HUES64 (cell line): ENCODE data around the gene ABHD1.
A peak's percentile ranks its signal among the peaks of the same experiment; 100 is the strongest.
"Not testable (repeated sequence)": the region's sequence is repeated elsewhere in the genome, so short reads cannot be mapped to it uniquely, and the experiment has no call there.

Source experiments
- H3K27ac ChIP-seq: 2 replicates; pipeline ENCODE4 v1.7.0; 2013; ENCODE audit warnings: low read depth, low read length, inconsistent platforms
- H3K27me3 ChIP-seq: 2 replicates; pipeline ENCODE4 v1.6.1; 2013; ENCODE audit warnings: mild to moderate bottlenecking, low read length; ENCODE audit not compliant: insufficient read depth
- H3K36me3 ChIP-seq: 2 replicates; pipeline ENCODE4 v1.6.1; 2013; ENCODE audit warnings: mild to moderate bottlenecking, low read length; ENCODE audit not compliant: insufficient read depth
- H3K4me1 ChIP-seq: 2 replicates; pipeline ENCODE4 v1.6.1; 2013; ENCODE audit warnings: mild to moderate bottlenecking, low read length, moderate library complexity; ENCODE audit not compliant: insufficient read depth
- H3K4me3 ChIP-seq: 2 replicates; pipeline ENCODE4 v1.5.1; 2013; ENCODE audit warnings: mild to moderate bottlenecking, low read length, moderate library complexity
- H3K9ac ChIP-seq: 2 replicates; pipeline ENCODE4 v1.6.1; 2013; ENCODE audit warnings: mild to moderate bottlenecking, low read depth, low read length
- H3K9me3 ChIP-seq: 2 replicates; pipeline ENCODE4 v1.6.1; 2013; ENCODE audit warnings: low read depth, low read length; ENCODE audit not compliant: insufficient read depth
- WGBS: fragments of 150-250, 120-280 bp; methylation state at CpG from one replicate; pipeline ENCODE4 v1.1.7; 2013; ENCODE audit warnings: missing lambda C conversion rate; 5-methylcytosine and 5-hydroxymethylcytosine counted together

Gene ABHD1

DNA sequence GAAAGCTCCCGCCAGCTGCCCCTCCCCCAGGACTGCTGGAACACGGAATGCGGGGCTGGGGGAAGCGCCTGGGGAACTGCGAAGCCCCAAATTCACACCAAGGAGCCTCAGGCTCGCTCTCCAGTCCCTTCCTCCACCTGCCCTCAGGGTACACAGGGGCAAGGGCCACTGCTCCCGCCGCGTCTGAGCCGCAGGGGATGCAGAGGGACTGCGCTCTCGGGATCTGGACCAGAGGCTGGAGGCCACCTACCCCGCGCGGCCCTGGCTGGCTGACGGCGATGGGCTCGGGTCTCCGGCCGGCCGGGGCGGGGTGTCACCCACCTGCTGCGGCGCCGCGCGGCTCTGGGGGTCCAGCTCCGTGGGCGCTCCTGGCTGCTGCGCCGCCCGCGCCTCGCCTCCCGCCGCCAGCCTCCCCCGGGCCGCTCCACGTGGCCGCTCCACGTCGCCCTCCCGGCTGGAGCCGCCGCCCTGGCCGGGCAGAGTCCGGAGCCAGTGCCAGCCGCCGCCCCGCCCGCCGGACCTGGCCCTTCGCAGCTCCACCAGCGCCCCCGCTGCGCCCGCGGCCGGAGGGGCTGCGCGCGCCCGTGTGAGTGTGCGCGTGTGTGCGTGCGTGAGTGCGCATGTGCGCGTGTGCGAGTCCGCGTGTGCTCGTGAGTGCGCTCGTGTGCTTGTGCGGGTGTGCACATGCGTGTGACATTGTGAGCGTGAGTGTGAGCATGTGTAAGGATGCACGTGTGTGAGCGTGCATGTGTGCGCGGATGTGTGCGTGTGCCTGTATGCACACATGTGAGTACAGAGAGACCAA is 4.9 kb upstream of the ABHD1 start, which contains the start of gene CGREF1:
CGREF1 (minus strand) TSS at position 604 of the 805 bp plus-strand sequence. CDS start 14,762 bp downstream, outside the sequence.
- 9% methylated on average over 84 of the region's 84 CpGs for WGBS
- no peaks in the 10 kb centered on the region for H3K9me3 ChIP-seq
- no peak within 1 kb of the TSS for H3K27ac ChIP-seq
- peak within 1 kb of the TSS; percentile 57 for H3K4me3 ChIP-seq
- peak within 1 kb of the TSS; percentile 49 for H3K9ac ChIP-seq
- H3K27me3 ChIP-seq: peaks cover 68% of the 10 kb centered on the region
- H3K36me3 ChIP-seq: no peaks in the 10 kb centered on the region
- H3K4me1 ChIP-seq: no peaks in the 10 kb centered on the region

DNA sequence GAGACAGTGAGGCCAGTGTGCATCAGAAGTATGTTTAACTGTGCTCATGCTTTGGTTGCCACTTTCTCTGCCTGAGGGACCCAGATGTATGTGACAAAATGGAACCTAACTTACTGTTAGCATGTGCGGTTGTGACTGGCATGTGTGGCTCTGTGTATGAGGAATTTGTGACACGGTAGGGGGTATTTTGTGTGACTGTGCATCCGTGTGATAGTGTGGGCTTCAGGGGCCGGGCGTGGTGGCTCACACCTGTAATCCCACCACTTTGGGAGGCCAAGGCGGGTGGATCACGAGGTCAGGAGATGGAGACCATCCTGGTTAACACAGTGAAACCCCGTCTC is 4.3 kb upstream of the ABHD1 start:
- not testable (repeated sequence) for H3K4me1 ChIP-seq, H3K27ac ChIP-seq, H3K9me3 ChIP-seq, H3K36me3 ChIP-seq
- peak overlapping the region; percentile 57 for H3K4me3 ChIP-seq
- H3K27me3 ChIP-seq: peaks cover 74% of the 10 kb centered on the region
- WGBS: 78% methylated on average over 8 of the region's 8 CpGs
- H3K9ac ChIP-seq: peak overlapping the region; percentile 49; the same call in 1 of the 2 replicates

DNA sequence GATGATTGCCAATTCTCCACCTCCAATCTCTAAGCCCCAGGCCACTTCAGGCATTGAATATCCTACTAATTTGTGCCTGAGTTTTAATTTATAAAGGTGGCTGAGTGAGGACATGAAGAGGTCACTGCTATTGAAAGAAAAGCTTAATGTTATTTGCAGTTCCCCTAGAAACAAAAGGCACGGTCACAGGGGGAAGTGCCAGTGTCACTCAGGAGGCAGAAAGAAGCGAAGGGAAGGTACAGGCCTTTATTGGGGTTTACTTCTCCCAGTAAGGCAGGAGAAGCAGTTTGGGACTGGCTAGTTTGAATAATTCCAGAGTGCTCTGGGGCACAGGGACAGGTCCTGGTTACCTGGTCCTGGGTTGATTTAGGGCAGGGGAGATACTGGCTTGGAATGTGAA is 1.7 kb upstream of the ABHD1 start:
- Histone ChIP-seq H3K9ac (no peak overlapping the region), H3K4me1 (no peaks in the 10 kb centered on the region), H3K4me3 (no peak overlapping the region), H3K27ac (no peak overlapping the region), H3K27me3 (peaks cover 77% of the 10 kb centered on the region), H3K36me3 (no peaks in the 10 kb centered on the region), H3K9me3 (no peaks in the 10 kb centered on the region)
- 71% methylated on average over 2 of the region's 2 CpGs for WGBS

DNA sequence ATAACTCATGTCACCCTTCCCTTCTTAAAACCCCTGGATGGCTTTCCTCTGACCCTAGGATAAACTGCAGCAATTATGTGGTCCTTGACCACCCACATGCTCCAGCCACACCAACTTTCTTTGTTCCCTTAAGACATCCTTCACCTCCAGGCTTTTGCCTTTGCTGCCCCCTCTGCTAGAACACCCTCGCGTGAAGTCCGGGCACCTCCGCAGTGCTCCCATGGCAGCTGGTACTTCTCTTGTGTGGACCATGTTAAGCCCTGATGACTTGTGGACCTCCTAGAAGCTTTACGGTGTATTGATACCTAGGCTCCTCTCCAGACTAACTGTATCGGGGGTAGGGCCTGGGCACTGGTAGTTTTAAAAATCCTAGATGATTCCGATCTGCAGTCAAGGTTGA is 824 bp upstream of the ABHD1 start:
- Histone ChIP-seq H3K9ac (no peak overlapping the region), H3K27me3 (peaks cover 69% of the 10 kb centered on the region), H3K4me1 (no peaks in the 10 kb centered on the region), H3K36me3 (no peaks in the 10 kb centered on the region), H3K27ac (no peak overlapping the region), H3K9me3 (no peaks in the 10 kb centered on the region), H3K4me3 (no peak overlapping the region)
- WGBS: 85% methylated on average over 7 of the region's 7 CpGs

DNA sequence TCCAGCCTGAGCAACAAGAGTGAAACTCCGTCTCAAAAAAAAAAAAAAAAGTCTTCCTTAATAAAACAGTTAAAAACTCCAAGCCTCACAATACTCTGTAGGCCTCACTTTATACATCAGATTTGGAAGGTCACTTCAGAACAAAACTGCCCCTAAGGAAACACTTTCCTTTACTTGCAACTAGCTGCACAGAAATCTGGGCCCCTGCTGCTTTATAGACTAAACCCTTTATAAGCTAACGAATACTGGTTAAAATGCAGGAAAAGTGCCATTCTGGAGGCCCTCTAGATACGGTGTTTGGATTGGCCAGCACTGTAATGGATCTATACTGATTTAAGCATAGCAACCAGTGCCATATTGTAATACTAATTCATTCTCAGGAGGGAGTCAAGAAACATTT is 1.5 kb downstream of the ABHD1 start:
- WGBS: 89% methylated on average over 3 of the region's 3 CpGs
- Histone ChIP-seq H3K9ac (no peak overlapping the region), H3K4me1 (no peaks in the 10 kb centered on the region), H3K4me3 (no peak overlapping the region), H3K27me3 (peaks cover 46% of the 10 kb centered on the region), H3K27ac (no peak overlapping the region), H3K9me3 (no peaks in the 10 kb centered on the region), H3K36me3 (peaks cover 2% of the 10 kb centered on the region; the same call in 1 of the 2 replicates)

DNA sequence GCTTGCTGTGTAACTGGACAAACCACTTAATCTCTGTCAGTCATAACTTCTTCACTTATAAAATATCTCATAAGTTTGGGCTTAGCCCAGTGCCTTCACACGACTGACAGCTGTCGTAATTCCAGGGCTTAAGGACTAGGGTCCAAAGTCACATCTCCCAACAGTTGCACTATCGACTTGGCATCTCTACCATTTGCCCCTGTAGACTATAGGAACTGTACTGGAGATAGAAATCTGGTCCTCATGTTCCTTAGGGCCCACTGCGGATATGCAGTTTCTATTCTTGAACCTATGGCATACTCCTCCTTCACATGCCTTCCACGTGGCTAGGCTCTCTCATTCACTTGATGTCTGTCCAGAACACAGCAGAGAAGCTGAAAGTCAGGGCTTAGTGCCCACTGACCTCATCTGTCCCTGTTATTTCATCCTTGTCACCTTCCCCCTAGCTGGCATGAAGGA is 2.7 kb downstream of the ABHD1 start:
- no peak overlapping the region for H3K27ac ChIP-seq
- WGBS: 63% methylated on average over 5 of the region's 5 CpGs
- H3K4me1 ChIP-seq: no peaks in the 10 kb centered on the region
- H3K9ac ChIP-seq: no peak overlapping the region
- peaks cover 34% of the 10 kb centered on the region for H3K27me3 ChIP-seq
- H3K36me3 ChIP-seq: peaks cover 14% of the 10 kb centered on the region
- no peaks in the 10 kb centered on the region for H3K9me3 ChIP-seq
- no peak overlapping the region for H3K4me3 ChIP-seq

DNA sequence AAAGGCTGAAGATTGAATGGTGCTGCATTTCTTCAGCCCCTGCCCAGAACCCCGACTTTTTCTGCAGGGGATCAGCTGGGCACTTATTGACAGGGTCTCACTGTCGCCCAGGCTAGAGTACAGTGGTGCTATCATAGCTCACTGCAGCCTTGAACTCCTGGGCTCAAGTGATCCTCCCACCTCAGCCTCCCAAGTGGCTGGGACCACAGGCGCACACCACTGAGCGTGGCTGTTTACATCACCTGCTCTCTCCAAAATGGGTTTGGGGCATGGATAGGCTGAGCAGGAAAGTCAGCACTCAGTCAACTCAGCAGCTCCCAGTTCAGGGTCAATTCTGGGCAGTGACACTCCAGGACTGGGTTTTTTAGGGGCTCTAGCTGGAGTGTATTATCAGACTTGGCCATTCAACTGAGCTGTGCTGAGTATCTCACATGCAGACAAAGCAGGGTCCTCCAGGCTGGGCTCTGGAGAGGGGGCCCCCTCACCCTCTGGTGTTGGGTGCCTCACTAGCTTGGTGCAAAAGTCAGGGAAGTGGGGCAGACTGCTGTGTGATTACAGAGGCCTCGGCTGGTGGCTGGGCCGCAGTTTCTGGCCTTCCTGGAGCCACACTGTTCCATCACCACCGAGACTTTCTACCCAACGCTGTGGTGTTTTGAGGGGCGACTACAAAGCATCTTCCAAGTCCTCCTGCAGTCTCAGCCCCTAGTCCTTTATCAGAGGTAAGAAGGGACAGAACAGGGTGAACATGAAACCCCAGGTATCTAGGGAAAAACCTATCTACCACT is 4.5 kb downstream of the ABHD1 start:
- H3K36me3 ChIP-seq: peaks cover 32% of the 10 kb centered on the region
- no peak overlapping the region for H3K27ac ChIP-seq
- H3K27me3 ChIP-seq: peaks cover 16% of the 10 kb centered on the region
- no peak overlapping the region for H3K4me3 ChIP-seq
- H3K4me1 ChIP-seq: peaks cover 1% of the 10 kb centered on the region; the same call in 1 of the 2 replicates
- no peak overlapping the region for H3K9ac ChIP-seq
- no peaks in the 10 kb centered on the region for H3K9me3 ChIP-seq
- 91% methylated on average over 9 of the region's 9 CpGs for WGBS

DNA sequence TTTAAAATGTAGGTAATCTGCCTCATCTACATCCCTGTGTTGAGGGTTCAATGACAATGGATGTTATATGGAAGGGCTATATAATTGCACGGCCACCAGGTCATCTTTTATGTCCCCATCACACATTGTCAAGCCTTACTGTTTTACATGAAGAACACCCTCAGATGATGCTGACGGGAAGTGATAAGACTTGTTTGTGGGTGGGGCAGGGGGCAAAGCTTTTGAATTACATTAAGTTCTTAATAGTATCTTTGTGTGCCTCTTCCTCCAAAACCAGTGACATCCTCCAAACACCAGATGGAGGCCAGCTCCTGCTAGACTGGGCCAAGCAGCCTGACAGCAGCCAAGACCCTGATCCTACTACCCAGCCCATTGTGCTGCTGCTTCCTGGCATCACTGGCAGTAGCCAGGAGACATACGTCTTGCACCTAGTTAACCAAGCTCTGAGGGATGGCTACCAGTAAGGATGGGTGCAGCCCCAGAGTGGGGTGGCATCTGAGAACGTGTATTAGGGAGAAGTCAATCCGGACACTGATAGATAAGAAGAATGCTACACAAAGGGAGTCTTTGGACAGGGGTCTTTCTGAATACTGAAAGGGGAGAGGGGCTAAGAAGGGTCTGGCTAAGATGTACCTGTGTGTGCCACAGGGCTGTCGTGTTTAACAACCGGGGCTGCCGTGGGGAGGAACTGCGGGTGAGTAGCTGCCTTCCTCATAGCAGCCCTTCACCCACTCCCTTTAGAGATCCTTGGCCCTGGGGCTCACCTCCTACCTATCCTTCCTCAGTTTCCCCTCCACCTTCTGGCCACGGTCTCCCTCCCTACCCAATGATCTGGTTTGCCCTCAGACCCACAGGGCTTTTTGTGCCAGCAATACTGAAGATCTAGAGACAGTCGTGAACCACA is 5.3 kb downstream of the ABHD1 start:
- Histone ChIP-seq H3K9me3 (no peaks in the 10 kb centered on the region), H3K4me3 (no peak overlapping the region), H3K4me1 (peaks cover 5% of the 10 kb centered on the region; the same call in 1 of the 2 replicates), H3K27me3 (peaks cover 7% of the 10 kb centered on the region), H3K36me3 (peaks cover 32% of the 10 kb centered on the region), H3K27ac (no peak overlapping the region), H3K9ac (no peak overlapping the region)
- 92% methylated on average over 10 of the region's 11 CpGs for WGBS

DNA sequence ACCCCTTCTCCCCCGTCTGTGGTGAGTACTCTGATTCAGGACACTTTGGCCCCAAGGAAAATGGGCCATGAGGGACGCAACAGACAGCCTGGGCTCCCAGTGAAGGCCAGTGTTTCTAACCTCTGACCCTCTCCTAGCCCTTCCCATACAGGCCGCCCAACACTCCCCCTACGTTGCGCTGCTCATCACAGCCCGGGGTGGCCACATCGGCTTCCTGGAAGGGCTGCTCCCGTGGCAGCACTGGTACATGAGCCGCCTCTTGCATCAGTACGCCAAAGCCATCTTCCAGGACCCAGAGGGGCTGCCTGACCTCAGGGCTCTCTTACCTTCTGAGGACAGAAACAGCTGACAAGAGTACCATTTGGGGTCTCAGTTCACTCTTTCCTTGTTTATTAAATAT is 6.8 kb downstream of the ABHD1 start:
- peaks cover 32% of the 10 kb centered on the region for H3K36me3 ChIP-seq
- peaks cover 5% of the 10 kb centered on the region; the same call in 1 of the 2 replicates for H3K4me1 ChIP-seq
- H3K27ac ChIP-seq: no peak overlapping the region
- no peak overlapping the region for H3K4me3 ChIP-seq
- no peaks in the 10 kb centered on the region for H3K27me3 ChIP-seq
- 94% methylated on average over 10 of the region's 10 CpGs for WGBS
- H3K9ac ChIP-seq: no peak overlapping the region
- H3K9me3 ChIP-seq: no peaks in the 10 kb centered on the region

DNA sequence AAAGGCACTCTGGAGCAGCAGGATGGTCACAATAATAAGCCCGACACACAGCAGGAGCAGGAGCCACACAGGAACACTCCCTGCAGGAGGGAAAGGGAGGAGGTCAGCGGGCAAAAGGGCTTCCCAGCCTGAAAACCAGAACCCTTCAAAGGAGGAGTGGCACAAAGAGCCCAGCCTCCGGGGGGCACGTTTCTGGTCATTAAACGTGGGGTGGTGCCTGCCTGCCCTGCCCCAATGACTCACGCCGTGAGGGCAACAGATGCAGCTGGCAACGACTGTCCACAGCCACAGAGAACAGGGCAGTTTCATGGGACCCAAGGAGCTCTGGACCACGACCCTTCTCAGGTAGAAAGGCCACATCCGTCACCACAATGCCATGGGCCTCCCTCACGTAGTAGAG is 7.8 kb downstream of the ABHD1 start:
- H3K36me3 ChIP-seq: peaks cover 32% of the 10 kb centered on the region
- H3K27ac ChIP-seq: no peak overlapping the region
- no peak overlapping the region for H3K9ac ChIP-seq
- peaks cover 5% of the 10 kb centered on the region; the same call in 1 of the 2 replicates for H3K4me1 ChIP-seq
- H3K9me3 ChIP-seq: no peaks in the 10 kb centered on the region
- H3K27me3 ChIP-seq: no peaks in the 10 kb centered on the region
- 93% methylated on average over 11 of the region's 11 CpGs for WGBS
- H3K4me3 ChIP-seq: no peak overlapping the region
